T-helper 2 cell treated with Interferon-gamma antibody and Interleukin-4, amounts not matched to agents 100 ng/mL and 5 ng/mL, for 36 hours (primary cell): ENCODE results near the gene OR10Z1. TPM values are rescaled to one million over a fixed set of nuclear protein-coding genes. Genes with fewer than 3 reads are reported as not detected.

Experiments
- intact Hi-C: fragments of 100-400 bp; cut with micrococcal nuclease; formaldehyde crosslinking; loops from one replicate; pipeline ENCODE4 v1.15.1; 2023
- total RNA-seq: library from RNA; stranded (reverse); gene quantifications from 2 replicates; pipeline ENCODE4 v1.2.3, GENCODE V29; 2022

Gene OR10Z1, protein sequence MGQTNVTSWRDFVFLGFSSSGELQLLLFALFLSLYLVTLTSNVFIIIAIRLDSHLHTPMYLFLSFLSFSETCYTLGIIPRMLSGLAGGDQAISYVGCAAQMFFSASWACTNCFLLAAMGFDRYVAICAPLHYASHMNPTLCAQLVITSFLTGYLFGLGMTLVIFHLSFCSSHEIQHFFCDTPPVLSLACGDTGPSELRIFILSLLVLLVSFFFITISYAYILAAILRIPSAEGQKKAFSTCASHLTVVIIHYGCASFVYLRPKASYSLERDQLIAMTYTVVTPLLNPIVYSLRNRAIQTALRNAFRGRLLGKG
- not detected in 2 replicates for total RNA-seq

DNA sequence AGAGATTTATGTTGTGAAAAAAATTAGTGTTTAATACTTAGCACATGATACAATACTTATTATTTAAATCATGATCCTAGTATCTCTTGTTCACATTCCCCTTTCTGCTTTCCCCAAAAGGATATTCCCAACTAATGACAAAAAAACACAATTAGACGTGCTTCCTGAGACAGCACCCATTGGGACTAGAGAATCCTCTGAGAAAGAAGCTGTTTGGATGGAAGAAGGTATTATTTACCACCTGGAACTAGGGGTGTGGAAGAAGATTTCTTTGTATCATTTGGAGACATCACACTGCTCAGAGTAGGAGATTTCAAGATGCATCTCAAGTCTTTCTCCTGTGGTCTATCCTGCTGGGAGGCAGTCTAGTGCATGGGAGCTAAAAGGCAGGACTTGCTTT, at the start of gene OR10Z1:
TSS of gene OR10Z1 (plus strand) at position 301 of the 400 bp plus-strand sequence. CDS start 1,171 bp downstream, outside the sequence.
- intact Hi-C loops, result no loop called here

DNA sequence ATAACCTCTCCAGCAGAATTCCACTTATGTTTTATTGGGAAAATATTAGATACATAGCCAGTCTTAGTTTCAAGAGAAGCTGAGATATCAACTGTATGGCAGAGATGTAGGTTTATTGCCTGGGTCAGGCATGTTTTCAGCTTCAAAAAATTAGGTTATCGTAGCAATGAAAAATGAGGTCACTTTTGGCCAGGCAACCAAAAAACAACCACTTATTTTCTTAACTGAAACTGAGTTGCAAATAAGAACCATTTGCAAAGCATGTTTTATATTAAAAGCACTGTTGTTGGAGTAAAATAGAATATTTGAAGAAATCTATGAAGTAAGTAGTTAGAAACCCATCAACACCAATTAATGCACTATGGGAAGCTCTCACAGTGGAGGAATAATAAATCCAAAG, 45.4 kb upstream of the OR10Z1 start:
- intact Hi-C loops, result no loop called here

DNA sequence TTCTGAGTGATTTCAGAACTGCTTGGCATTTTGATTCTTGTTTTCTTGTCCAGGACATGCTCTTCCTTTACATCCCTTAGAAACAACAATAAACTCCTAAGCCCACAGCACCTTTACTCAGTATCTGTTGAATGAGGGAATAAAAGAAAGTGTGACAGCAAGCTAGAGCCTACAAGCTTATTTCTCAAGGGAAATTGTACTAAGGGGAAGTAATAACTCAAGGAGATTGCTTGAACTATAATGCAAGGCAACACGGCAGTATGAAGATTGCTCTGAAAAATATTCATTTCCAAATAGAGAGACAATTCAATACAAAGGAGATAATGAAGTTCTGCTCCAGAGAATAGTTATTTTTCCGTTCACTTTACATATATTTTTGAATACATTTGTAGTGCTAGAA, 41.2 kb upstream of the OR10Z1 start:
- intact Hi-C loops, result no loop called here

DNA sequence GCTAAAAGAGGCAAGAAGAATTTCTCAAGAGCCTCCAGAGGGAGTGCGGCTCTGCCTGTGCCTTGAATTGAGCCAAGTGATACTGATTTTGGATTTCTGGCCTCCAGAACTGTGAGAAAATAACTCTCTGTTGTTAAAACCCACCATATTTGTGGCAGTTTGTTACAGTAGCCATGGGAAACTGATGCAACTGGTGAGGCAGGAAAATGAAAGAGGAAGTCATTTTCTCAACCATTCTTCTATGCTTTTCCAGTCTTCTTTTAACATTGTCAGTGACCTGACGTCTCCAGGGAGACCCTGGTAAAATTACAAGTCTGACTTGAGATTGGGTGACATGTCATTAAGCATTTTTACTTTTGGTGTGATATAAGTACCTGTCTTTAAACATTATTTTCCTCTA, 40.5 kb upstream of the OR10Z1 start:
- intact Hi-C loops, result no loop called here

DNA sequence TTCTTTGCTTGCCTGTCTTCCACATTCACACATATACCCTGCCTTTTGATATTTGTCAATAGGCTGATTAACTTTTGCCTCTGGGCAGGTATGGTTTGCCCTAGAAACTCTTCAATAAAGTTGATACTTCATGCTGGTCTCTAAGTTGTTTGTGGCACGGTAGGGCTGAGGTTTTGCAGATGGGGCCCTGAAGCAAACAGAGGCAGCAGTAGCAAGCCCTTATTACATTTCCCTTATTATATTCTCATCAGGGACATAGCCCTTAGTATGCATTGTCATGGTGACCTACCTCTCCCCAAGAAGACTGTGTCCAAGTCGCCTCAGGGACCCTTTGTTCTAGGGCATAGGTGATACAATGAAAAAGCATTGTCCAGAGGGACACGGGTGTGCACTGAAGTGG, 34.6 kb upstream of the OR10Z1 start, which contains the start of gene OR6P1:
TSS of gene OR6P1 (minus strand) at position 101 of the 400 bp plus-strand sequence. CDS start 6,976 bp downstream, outside the sequence.
- intact Hi-C loops, result no loop called here

DNA sequence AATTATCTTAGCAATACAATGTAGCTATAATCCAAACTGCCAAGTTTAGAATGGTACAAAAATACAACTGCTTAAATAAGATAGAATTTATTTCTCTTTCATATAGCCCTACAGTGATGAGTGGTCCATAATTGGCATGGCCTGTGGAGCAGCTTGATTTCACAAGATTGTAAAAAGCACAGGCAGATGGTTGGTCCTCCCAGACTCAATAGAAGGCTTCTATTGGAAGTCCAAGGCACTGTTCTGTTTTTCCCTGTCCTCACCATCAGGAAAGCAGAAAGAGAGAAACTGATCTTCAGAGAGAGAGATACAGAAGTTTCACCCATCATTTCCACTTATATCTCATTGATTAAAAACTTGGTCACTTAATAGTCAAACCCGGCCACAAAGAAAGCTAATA, 32.8 kb upstream of the OR10Z1 start:
- intact Hi-C loops, result no loop called here

DNA sequence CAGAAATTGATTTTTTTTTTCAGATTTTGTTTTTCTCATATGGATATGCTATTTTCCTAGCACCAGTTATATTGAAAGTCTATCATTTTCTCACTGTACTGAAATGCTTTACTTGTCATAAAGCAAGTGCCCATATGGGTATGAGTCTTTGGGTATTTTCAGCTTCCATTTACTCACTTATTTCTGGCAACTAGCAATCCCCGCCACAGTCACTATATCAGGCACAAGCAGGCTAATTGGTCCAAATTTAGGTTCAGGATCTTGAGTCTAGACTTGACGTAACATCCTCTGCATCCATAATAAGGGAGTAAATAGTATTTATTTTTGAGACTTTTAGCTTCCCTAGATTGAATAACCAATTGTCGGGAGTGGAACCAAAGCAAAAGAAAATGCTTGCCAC, 27.5 kb upstream of the OR10Z1 start:
- intact Hi-C loops, result no loop called here

DNA sequence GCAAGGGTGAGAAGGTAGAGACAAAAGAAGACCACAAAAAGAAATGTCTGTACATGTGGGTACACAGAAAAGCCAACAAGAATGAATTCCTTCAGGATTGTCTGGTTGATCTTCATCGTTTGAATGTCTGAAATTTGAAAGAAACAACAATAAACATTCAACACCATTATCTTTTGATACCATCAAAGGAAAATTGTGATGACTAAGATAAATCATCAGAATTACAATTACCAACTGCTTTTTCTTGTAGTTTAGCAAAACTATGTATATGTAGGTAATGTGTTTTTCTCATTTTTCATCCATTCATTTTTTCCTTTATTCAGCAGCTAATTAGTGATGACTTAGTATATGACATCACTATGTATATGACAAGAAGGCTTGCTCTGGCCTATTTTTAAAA, 25.3 kb upstream of the OR10Z1 start, which contains the start of gene OR10X1:
TSS of gene OR10X1 (minus strand) at position 167 of the 400 bp plus-strand sequence. CDS start at position 167, 0 bp downstream.
- intact Hi-C loops, result no loop called here

DNA sequence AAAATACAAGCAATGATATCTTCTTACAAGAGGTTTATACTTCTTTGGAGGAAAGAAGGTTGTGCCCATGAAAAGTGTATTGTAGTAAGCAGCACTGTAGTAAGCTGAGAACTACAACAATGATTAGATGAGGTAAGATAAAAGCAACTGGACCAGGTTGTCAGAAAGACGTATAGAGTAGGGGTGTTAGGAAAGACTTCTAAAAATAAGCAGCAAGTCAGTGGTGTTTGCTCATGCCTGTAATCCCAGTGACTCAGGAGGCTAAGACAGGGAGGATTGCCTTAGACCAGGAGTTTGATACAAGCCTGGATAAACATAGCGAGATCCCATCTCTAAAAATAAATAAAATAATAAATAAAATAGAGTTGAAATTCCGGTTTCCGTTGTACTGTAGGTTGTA, 21.1 kb upstream of the OR10Z1 start:
- intact Hi-C loops, result no loop called here

DNA sequence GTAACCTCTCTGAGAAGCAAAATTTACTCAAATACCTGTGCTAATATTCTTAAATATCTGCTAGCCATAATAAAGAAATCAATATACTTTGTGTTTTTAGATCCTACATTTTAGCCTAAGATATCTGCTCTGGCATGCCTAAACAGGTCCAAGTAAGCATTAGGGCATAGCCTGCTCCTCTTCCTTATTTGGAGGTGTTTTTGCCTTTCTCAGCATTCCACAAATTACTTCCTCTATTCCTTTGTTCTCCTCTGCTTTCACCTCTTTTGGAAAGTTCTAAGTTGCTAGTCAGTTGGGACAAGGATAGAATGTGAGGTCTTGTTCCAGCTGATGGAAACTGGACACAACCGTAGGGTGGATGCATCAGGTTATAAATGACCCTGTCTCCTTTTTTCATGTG, 18.1 kb upstream of the OR10Z1 start:
- intact Hi-C loops, result no loop called here

DNA sequence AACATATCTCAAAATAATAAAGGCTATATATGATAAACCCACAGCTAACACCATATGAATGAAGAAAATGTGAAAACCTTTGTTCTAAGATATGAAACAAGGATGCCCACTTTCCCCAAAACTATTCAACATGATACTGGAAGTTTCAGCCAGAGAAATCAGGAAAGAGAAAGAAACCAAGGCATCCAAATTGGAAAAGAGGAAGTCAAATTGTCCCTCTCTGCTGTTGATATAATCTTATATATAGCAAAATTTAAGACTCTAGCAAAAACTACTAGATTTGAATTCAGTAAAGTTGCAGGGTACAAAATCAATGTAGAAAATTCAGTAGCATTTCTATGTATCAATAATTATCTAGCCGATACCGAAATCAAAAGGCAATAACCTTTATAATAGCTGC, 4.3 kb upstream of the OR10Z1 start:
- intact Hi-C loops, result no loop called here

DNA sequence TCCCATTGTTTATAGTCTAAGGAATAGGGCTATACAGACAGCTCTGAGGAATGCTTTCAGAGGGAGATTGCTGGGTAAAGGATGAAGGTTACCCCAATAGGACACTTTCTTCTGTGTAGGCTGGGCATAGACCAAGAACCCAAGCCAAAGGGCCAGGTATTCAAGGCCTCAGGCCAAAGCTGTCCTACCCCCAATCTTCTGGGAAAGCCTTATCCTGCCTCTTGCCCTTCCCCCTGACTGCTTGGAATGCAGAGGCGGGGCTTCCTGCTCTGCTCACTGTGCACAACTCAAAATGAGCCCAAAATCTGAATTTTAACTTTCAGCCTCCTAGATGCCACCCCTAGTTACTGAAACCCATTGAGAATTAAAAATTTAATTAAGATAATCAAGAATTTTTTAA, 2.2 kb downstream of the OR10Z1 start:
- intact Hi-C loops, result no loop called here

DNA sequence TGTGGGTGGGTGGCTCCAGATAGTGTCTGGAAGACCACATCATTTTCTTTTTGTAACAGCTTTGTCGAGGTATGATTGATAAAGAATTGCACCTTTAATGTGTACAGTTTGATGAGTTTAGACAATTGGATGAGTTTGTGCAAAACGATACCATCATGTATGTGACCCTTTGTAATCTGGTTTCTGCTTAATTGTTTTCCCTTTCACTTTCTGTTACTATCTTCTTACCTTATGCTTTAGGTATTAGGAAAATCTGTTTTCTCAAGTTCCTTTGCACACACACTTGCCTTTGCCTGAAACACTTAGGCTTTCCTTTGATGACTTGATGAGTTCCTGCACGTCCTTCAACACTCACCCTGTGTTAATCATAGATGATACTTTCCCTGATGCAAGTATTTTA, 6.8 kb downstream of the OR10Z1 start:
- intact Hi-C loops, result no loop called here

DNA sequence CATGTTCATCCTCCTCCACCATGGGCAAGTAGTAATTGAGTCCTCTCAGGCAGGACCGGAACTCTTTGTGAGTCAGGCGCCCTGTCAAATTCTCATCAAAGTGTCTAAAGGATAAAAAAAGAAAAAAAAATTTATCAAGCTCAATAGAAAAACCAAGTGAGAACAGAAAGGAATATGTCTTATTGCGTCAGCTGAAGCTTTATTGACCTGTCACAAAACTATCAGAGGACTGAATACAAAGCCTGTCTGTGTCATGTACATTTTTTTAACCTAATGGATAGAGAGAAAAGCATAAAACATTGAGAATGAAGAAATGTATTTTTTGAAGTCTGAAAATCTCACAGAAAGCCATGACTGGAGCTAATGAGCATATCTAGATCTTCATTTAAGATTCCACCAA, 8.7 kb downstream of the OR10Z1 start:
- intact Hi-C loops, result no loop called here

DNA sequence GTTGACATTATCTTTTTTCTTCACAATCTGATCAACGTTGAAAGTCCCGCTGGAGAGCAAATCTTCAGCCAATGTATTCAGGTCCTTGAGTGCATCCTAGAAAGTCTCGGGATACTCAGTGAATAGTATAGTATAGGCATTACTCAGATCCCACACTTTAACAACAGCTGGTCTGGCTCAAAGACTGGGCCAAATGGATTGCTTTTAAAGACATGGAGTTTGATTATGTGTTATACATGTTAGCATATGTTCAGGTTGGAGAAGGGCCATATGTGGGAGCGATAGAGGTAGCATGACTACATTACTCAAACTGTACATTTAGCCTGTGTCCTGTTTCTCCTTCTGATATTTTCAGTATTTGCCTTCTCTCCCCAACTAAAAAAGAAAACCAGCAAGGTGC, 33.1 kb downstream of the OR10Z1 start:
- intact Hi-C loops, result no loop called here

DNA sequence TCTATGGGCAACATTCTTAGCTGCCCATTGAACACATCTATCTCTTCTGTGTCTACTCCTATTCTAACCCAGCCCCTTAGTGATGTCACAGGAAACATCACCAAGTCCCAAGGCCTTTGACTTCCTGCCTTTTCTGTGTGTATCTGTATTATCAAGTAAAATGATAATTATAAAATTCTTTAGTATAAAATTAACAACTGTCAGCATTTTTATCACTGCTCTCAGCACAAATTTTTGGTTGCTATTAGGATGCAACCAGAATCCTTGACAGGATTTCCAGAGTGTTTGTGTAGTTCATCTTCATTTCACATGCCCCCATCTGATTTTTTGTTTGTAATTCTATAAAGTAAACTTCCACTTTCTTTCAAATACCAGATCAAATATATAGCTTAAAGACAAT, 33.8 kb downstream of the OR10Z1 start:
- intact Hi-C loops, result no loop called here

DNA sequence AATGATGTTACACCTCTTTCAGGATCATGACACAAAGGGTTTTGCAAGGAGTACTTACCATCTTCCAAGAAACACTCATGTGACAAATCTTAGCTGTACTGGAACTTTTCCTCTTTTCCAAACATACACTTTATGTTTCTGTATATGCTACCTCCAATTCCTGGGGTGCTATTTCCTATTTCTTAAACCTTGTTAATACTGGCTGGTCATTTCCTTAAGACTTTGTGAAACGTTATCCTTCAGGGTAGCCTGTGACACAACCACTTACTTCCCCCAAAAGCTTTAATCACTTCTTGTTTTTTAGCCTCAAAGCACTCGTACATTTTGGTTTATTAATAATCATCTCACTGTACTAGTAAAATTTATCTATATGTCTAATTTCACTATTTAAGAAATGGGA, 39.4 kb downstream of the OR10Z1 start:
- intact Hi-C loops, result no loop called here

DNA sequence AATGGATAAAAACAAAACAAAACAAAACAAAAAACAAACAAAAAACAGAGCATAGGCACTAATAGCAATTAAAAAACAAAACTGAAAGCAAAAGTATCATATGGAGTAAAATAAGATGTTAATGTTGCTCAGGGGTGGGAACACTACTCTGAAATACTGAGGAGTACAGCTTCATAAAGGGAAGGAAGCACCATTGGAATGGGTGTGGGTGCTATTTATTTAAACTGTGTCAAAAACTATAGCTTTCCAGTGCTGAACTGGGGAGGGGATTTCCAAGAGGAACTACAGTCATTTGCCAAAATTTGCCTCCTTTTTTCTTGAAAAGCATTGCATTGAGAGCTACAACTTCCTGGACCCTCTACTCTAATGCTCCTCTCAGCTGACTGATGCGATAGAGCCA, 41.4 kb downstream of the OR10Z1 start:
- intact Hi-C loops, result no loop called here

DNA sequence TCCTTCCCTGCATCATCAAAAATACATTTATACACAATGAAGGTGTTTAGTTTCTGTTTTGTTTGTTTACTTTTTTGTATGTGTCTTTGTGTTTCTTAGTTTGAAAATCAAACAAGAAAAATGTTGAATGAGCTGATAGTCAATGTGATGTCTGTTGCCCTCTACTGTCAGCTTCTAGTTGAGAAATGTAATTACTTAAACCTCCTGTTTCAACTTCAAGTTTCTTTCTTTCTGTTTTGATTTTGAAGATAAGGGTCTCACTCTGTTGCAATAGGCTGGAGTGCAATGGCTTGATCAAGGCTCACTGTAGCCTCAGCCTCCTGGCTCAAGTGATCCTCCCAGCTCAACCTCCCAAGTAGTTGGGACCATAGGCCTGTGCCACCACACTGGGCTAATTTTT, 44.0 kb downstream of the OR10Z1 start:
- intact Hi-C loops, result no loop called here

DNA sequence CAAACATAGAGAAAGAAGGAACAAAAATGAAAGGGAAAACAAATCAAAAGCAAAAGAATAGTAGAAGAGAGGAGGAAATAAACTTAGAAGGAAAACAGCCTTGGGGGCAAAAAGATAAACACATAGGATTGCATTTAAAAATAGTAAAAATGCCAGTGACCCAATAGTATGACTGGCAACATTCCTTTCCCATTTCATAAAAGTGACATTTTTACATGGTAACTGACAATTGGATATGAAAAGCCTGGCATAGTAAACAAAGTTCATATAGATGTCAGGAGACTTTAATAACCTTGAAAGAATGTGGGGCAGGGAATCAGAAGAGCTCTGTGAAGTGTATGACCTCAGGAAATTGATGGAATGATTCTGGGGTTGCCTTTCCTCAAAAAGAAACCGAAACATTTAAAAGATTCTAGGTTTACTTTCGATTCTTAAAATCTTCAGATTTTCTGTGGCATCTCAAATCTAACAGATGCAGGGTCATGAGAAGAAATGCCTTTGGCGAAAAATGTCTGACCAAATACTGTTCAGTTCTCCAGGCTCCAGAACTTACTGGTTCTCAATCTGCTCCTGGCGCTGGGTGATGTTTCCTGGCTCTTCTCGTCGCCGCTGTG, 47.8 kb downstream of the OR10Z1 start:
- intact Hi-C loops, result loop anchor here (10.0 kb wide), 1 partner anchor 342 kb away; no protein-coding TSS in a partner anchor

DNA sequence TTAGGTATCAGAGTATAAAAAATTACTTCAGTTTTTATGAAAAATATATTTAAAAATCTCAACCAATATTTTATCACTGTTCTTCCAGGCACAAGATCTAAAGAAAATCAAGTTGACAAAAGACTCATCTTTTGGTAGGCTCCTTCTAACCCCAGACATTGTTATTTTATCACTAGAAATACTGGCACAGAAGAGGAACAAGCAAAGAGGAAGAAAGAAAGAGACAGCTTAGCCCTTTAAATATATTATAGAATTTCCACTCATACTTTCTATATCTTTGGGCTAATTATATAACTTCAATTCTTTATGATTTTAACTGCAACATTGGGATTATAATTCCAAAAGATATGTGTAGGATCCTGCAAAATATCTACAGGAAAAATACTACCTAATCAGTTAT, 49.0 kb downstream of the OR10Z1 start:
- intact Hi-C loops, result loop anchor here (10.0 kb wide), 1 partner anchor 341 kb away; no protein-coding TSS in a partner anchor

DNA sequence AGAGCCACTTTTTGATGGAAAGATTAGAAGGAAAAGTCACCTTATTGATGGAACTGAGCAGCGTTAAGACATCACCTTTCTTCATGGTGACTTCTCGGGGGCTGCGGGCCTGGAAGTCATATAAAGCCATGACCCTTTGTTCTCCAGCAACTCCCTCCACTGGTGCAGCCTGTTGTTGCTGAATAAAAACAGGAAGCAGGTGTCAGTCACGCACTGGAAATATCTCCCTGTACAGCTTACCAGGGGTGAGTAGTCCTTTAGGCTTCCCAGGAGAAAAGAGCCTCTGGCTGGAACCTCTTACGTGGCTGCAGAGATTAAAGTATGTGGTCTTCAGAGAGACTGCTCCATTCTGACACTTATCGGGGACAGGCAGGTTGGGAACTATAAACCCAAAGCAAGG, 49.5 kb downstream of the OR10Z1 start:
- intact Hi-C loops, result loop anchor here (10.0 kb wide), 1 partner anchor 340 kb away; no protein-coding TSS in a partner anchor
